AG09309 (cell line): ENCODE results near the gene SCN4A.
"Not testable (repeated sequence)": the region's sequence is repeated elsewhere in the genome, so short reads cannot be mapped to it uniquely, and the experiment has no call there.

Experiments
- DNase-seq: peaks from one replicate; pipeline ENCODE4 v3.0.0-alpha.2; 2010; ENCODE audit warnings: low read depth
- H3K4me3 ChIP-seq: 2 replicates; pipeline ENCODE4 v1.5.1; 2011; ENCODE audit warnings: mild to moderate bottlenecking, low read depth, low read length, moderate library complexity; ENCODE audit not compliant: control insufficient read depth
- TF ChIP-seq, protein P1 (sequence below): IDR thresholded peaks from 2 replicates; pipeline ENCODE4 v1.5.1; 2011; ENCODE audit warnings: mild to moderate bottlenecking, low read depth, low read length, inconsistent platforms; ENCODE audit not compliant: insufficient read depth, control insufficient read depth; ENCODE audit errors: missing control alignments

SCN4A gene

DNA sequence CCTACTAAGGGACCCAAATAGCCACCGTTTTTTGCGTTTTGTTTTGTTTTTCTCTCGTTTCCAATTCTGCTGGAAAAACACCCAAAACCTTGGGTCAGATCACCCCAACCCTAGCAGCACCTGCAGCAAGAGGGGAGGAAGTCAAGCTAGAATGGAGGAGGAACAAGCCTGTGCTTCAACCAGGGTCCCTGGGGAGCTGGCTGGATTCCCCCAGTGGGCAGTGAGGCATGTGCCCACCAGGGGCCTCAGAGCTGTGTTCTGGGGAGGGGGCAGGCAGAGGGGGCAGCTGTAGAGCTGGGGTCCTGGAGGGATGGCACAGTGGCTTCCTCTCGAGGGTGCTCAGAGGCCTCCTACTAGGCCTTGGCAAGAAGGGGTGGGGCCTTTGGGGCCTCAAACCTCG is 47.1 kb downstream of the SCN4A start:
- no peak for DNase-seq
- no peak overlapping the region for H3K4me3 ChIP-seq
- TF ChIP-seq, protein P1, sequence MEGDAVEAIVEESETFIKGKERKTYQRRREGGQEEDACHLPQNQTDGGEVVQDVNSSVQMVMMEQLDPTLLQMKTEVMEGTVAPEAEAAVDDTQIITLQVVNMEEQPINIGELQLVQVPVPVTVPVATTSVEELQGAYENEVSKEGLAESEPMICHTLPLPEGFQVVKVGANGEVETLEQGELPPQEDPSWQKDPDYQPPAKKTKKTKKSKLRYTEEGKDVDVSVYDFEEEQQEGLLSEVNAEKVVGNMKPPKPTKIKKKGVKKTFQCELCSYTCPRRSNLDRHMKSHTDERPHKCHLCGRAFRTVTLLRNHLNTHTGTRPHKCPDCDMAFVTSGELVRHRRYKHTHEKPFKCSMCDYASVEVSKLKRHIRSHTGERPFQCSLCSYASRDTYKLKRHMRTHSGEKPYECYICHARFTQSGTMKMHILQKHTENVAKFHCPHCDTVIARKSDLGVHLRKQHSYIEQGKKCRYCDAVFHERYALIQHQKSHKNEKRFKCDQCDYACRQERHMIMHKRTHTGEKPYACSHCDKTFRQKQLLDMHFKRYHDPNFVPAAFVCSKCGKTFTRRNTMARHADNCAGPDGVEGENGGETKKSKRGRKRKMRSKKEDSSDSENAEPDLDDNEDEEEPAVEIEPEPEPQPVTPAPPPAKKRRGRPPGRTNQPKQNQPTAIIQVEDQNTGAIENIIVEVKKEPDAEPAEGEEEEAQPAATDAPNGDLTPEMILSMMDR, result no peak

DNA sequence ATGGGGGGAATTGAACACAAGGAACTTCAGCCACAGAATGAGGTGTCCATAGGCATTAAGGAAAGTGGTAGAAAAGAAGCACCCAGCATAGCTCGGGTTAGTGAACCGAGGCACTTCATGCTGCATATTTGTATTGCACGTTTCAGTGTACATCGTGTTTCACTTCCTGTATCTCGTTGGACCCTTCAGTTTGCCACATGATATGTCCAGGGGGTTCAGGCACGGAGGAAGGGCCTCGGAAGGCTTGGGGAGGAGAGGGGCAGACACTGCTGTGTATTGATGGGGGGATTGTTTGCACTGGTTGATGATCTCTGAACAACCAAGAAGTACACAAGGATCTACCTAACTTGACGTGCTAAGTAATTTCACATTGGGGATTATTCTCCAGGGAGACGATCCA is 50.3 kb downstream of the SCN4A start:
- H3K4me3 ChIP-seq, DNase-seq: not testable (repeated sequence)

DNA sequence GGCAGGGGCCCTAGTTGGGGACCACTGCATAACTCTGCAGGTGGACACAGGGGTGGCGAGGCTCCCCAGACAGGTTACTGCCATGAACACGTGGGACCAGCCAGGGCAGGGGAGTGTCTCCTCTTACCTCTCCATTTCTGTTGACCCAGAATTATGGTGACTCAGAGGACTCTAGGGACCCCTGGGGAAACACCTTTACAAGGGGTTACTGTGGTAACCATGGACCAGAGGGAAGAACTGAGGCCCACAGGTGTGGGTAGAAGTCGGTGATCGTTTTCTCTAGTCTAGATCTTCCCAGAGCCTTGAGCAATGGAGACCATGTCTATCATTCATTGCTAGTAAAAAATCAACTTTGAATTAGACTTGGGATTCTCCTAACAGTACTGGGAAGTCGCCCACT is 51.9 kb downstream of the SCN4A start:
- not testable (repeated sequence) for H3K4me3 ChIP-seq, DNase-seq

- DNase-seq, H3K4me3 ChIP-seq: not testable (repeated sequence)
Observed at GRCh38 chr17:63920050-63920449, 52.7 kb downstream of the SCN4A start.

DNA sequence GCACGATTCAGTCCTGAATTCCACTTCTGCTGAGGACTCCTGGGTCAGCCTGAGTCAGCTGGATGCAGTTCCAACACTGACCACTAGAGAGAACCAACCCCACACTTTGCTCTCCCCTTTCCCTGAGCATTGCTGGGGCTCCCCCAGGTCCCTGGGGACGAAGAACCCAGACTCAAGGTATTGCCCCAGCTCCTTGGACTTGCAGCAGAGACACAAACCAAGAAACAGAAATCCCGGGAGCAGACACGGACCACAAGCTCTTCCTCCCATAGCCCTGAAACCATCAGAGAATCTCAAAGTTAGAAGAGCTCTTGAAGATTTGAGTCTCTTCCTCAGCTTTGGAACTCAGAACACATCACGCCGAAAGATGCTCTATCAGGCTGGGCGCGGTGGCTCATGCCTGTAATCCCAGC is 53.4 kb downstream of the SCN4A start:
- DNase-seq, result peak; percentile 7
- TF ChIP-seq, protein P1, result peak; percentile 97
- no peak overlapping the region for H3K4me3 ChIP-seq

- not testable (repeated sequence) for H3K4me3 ChIP-seq, DNase-seq
Observed at GRCh38 chr17:63918789-63919305, 53.9 kb downstream of the SCN4A start, which contains the start of gene GH1. TSS of gene GH1 (minus strand) at chr17:63918839. CDS start at chr17:63918776, 63 bp downstream.

DNA sequence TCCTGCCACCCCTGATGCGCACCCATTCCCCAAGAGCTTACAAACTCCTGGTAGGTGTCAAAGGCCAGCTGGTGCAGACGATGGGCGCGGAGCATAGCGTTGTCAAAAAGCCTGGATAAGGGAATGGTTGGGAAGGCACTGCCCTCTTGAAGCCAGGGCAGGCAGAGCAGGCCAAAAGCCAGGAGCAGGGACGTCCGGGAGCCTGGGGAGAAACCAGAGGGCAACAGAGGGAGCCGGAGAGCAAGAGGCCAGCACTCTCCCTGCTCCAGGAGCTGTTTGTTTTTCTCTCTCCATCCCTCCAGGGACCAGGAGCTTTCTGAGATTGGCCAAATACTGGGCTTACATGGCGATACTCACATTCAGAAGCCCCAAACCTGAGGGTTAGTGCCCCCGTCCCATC is 54.4 kb downstream of the SCN4A start:
- DNase-seq, result no peak
- no peak overlapping the region for H3K4me3 ChIP-seq
- TF ChIP-seq, protein P1, result no peak

- TF ChIP-seq, protein P1, result no peak
- H3K4me3 ChIP-seq, result no peak overlapping the region
- DNase-seq, result no peak
Observed at GRCh38 chr17:63917646-63918045, 55.1 kb downstream of the SCN4A start.

GRCh38 chr17:63917206-63917605 is 55.5 kb downstream of the SCN4A start:
- not testable (repeated sequence) for DNase-seq, H3K4me3 ChIP-seq
